ENCODE results near the gene CMTM2. TPM values are rescaled to one million over a fixed set of nuclear protein-coding genes. Genes with fewer than 3 reads are reported as not detected.

The CMTM2 gene, protein sequence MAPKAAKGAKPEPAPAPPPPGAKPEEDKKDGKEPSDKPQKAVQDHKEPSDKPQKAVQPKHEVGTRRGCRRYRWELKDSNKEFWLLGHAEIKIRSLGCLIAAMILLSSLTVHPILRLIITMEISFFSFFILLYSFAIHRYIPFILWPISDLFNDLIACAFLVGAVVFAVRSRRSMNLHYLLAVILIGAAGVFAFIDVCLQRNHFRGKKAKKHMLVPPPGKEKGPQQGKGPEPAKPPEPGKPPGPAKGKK
- under 1 TPM in 1 of 2 donors, not detected in 1; 0.38 TPM for total RNA-seq
- long read RNA-seq, donor 1, partial matches to known transcripts: 0 of 1 reads
- long read RNA-seq, donor 1, other reads (novel, unspliced or antisense): 1 of 1 reads
- long read RNA-seq, donor 2: 0 reads

GRCh38 chr16:66578651-66579531 is at the start of gene CMTM2:
CMTM2 (plus strand) TSS chr16:66579463; CDS start chr16:66579608, 145 bp downstream.
- no peak for DNase-seq (ENCODE audit: low spot score)

GRCh38 chr16:66529475-66529874 is 49.8 kb upstream of the CMTM2 start:
- DNase-seq (ENCODE audit: low spot score): no peak
- intact Hi-C loops (cut with DNase I): no loop called here

More at GRCh38 chr16:66578651-66579531, at the start of gene CMTM2:
- intact Hi-C loops (cut with DNase I): no loop called here

DNA sequence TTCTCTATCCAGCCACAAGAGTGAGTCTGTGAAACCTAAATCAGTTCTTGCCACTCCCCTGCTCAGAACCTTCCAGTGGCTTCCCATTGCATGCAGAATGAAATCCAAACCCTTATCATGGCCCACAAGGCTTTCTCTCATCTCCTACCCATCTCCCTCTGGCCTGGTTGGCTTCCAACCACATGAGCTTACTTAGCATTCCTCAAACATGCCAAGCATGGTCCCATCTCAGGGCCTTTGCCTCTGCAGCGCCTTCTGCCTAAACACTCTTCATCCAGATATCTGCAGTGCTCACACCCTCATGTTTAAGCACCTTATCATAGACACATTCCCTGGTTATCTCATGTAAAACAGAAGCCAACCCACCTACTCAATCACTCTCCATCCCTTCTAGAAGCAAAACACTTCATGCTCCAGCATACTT is 44.9 kb upstream of the CMTM2 start:
- DNase-seq (ENCODE audit: low spot score): no peak

DNA sequence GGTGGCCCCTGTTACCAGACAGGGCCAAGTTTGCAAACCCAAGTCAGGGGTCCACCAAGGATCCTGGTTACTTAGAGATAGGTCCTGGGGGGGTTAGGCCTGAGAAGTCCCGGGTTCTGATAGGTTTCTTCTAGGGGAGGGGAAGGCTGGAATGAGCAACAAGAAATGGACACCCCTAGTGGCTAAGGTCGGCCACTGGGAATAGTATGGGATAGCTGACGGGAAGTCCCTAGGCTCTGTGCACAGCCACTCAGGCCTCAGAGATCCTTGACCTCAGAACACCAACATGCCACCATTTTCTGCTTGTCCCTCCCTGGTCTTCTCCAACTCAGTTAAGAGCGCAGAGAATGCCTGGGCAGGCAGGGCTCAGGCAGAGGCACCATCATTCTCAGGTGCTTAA is 42.7 kb upstream of the CMTM2 start:
- intact Hi-C loops (cut with DNase I): no loop called here
- no peak for DNase-seq (ENCODE audit: low spot score)

More for the DNA sequence above, 44.9 kb upstream of the CMTM2 start:
- intact Hi-C loops (cut with DNase I): no loop called here

GRCh38 chr16:66537236-66537635 is 42.0 kb upstream of the CMTM2 start:
- DNase-seq (ENCODE audit: low spot score): no peak
- intact Hi-C loops (cut with DNase I): no loop called here

DNA sequence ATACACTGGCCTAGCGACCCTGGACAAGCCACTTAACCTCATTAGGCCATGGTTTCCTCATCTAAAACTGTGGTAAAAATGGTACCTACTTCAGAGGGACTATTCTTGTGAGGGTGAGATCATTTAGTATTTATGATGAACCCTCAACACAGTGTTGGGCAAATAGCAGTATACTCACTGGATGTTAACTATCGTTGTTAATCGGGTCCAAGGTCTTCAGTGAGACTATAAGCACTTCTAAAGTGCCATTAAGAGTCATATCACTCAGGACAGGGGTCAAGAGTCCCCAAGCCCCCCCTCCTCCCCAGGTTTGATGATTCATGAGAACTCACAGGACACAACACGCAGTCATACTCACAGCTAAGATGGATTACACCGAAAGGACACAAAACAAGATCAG is 40.4 kb upstream of the CMTM2 start:
- DNase-seq (ENCODE audit: low spot score): no peak
- intact Hi-C loops (cut with DNase I): no loop called here

DNA sequence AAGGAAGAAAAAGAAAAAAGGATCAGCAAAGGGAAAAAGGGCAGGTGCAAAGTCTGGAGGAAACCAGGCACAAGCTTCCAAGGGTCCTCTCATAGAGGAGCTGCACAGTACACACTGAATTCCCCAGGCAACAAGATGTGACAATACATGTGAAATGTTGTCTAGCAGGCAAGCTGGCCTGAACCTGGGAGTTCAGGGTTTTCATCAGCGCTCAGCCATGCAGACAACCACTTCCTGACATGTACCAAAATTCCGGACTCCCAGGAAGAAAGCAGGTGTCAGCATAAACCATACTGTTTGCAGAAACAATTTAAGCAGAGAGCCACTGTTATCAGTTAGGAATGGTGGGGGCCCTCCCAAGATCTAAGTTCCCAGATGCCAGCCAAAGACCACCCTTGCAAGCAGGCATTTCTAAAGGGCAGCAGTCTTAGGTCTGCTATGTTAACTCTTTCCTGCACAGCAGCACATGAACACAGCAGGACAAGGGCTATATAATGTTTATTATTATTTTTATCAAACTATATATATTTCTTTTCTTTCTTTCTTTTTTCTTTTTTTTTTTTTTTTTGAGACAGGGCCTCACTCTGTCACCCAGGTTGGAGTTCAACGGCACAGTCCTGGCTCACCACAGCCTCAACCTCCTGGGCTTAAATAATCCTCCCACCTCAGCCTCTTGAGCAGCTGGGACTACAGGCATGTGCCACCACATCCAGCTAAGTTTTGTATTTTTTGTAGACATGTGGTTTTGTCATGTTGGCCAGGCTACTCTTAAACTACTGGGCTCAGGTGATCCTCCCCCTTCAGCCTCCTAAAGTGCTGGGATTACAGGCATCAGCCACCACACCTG is 39.4 kb upstream of the CMTM2 start:
- DNase-seq (ENCODE audit: low spot score): no peak
- intact Hi-C loops (cut with DNase I): no loop called here

GRCh38 chr16:66541388-66542355 is 37.6 kb upstream of the CMTM2 start:
- no peak for DNase-seq (ENCODE audit: low spot score)
- intact Hi-C loops (cut with DNase I): no loop called here

GRCh38 chr16:66542396-66542795 is 36.9 kb upstream of the CMTM2 start:
- no peak for DNase-seq (ENCODE audit: low spot score)
- intact Hi-C loops (cut with DNase I): no loop called here

GRCh38 chr16:66543541-66543940 is 35.7 kb upstream of the CMTM2 start:
- intact Hi-C loops (cut with DNase I): no loop called here
- DNase-seq (ENCODE audit: low spot score): no peak

DNA sequence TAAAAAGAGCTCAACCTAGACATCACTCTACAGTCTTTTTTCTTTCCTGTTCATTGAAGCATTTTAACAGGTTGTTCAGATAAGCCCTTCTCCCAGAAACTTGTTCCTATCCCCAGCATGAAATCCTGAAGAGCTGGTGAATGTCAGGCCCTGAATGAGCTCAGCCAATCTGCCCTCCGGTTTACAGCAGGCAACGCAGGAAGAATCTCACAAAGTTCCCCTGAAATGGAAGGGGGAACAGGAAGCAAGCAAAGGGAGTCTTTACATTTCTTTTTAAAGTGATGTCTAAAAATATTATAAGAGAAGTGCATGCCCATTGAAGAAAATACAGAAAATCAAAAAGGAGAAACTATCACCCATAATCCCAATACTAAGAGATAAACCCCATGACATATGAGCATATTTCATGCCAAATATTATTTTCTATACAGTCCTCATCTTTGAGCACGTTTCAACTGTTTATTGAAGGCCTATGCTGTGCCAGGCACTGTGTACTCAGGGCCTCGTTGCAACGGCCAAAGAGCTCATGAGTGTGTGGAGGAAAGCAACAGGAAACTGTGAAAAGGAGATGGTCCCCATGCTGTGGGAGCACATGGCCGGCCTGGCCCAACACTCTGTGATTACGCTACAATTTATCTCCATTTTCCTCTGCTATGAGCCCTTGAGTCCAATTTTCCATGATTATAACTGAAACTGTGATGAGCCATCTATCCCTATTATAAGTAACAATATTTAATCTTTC is 35.1 kb upstream of the CMTM2 start:
- intact Hi-C loops (cut with DNase I): no loop called here
- DNase-seq (ENCODE audit: low spot score): no peak

DNA sequence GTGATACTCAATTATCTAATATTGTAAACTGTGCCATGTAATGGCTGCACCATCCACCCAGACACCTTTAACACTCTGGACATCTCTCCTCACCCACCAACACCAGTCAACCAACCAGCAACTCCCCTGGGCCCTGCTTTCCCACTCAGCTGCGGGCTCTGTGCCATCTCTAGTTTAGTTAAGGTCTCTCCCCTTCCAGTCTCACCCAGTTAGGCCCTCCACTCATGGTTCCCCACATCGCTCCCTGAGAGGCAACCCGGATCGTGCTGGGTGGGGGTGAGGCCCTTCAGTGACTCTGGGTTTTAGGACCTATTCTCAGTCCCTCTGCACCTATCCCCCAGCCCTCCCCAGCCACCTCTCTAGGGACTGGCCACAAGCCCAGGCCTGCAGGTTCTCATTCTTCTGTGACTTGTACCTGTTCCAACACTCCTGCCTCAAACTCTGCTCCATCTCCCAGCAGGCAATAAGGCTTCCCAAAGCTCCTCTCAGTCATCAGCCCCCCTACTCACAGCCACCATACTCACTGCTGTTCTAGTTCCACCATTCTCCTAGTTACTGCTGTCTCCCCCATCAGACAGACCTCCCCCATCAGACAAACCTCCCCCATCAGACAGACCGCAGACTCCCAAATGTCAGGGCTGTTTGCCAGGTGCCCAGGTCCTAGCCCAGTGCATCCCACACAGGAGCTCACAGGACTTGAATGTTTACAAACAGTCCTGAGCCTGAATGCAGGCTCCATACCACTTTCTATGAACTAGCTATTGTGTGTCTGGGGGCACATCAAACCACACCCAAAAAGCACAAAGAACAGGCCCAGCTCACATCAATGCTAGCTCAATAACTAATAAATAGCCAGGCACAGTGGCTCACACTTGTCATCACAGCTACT is 31.9 kb upstream of the CMTM2 start:
- no peak for DNase-seq (ENCODE audit: low spot score)
- intact Hi-C loops (cut with DNase I): no loop called here

DNA sequence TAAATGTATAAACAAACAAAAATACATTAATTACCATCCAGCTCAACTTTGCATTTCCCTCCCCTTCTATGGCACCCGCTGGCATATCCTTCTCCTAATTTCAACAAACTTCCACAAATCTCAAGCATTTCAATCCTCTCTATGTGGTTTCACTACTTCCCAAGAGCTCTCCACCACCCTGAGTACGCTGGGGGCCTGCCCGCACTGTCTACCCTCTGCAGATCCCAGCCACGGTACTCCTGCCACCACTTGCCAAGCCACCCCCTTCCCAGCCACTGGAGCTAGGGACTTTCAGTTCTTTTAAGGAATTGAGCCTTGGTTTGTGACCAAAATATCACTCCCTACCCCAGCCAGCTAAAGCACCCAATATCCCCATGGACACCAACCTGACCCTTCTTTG is 31.2 kb upstream of the CMTM2 start:
- no peak for DNase-seq (ENCODE audit: low spot score)
- intact Hi-C loops (cut with DNase I): no loop called here

- DNase-seq (ENCODE audit: low spot score): no peak
- intact Hi-C loops (cut with DNase I): no loop called here
These were observed 30.4 kb upstream of the CMTM2 start for GRCh38 chr16:66548868-66549267.

GRCh38 chr16:66549284-66550131 is 29.8 kb upstream of the CMTM2 start, which contains the start of gene TK2:
TK2 (minus strand) TSS chr16:66550122; CDS start chr16:66550061, 61 bp downstream.
- DNase-seq (ENCODE audit: low spot score): peak; percentile 90
- intact Hi-C loops (cut with DNase I): no loop called here

- intact Hi-C loops (cut with DNase I): no loop called here
- DNase-seq (ENCODE audit: low spot score): no peak
These were observed 27.9 kb upstream of the CMTM2 start for GRCh38 chr16:66551348-66551759.
